Measurements from ENCODE around the gene GREB1.

The GREB1 gene

GRCh38 chr2:11644293-11644692 lies 110.4 kb downstream of the GREB1 start:
- DNase-seq (ENCODE audit: low read depth) = no peak
- H3K4me3 ChIP-seq (ENCODE audit: low read depth, low read length) = no peak overlapping the region
- no peak for TF ChIP-seq CTCF (IDR thresholded peaks at IDR 0.05; ENCODE audit: low read depth, low read length, missing control alignments)

DNA sequence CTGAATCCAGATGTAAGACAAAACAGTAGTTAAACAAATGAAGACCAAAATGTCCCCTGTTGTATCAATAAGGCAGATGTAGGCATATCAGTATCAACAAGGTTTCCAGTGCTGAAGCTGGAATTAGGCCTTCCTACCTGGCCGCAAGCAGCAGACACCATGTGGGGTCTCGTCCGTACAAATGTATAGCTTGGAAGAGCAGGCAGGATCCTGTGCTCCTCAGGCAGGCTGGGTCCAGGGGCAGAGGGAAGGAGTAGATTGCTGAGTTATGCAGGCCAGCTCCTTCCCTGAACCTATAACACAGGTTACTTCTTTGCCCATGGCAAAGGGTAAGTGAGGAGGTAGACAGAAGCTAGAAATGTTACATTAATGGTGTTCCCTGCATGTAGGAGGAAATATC lies 112.7 kb downstream of the GREB1 start:
- TF ChIP-seq CTCF (IDR thresholded peaks at IDR 0.05; ENCODE audit: low read depth, low read length, missing control alignments) = no peak
- DNase-seq (ENCODE audit: low read depth) = no peak
- no peak overlapping the region for H3K4me3 ChIP-seq (ENCODE audit: low read depth, low read length)

DNA sequence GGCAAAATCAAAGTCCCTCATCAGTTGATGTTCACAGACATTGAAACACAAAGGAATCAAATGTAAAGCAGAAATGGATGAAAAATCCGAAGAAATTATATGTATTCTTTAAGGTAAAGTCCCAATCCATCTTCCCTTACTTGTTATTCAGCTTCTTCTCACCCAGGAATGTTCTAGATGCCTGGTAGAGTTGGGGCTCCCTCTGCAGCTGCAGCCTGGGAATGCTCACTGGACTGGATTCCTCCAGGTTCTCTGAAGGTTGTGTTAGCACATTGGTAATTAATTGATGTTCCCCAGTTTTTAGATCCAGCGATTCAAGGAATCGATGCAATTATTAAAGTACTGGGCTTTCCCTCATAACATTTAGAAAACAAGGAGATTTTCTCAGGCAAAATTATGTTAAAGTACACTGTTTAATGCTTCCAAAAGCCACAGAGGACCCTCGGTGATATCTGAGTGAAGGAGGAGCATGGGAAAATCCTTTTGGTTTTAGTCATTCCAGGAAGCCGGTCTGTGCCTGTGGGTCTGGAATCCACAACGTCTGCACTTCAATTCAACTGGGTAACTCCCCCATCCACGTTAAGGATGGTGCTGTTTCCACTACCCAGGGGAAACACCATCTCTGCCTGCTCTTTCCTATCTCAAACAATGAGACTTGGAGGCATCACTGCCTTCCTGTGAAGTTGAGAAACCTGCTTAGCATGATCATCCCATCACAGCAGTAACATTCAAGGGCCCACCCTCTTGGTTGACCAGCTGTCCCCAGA lies 114.2 kb downstream of the GREB1 start:
- no peak overlapping the region for H3K4me3 ChIP-seq (ENCODE audit: low read depth, low read length)
- no peak for DNase-seq (ENCODE audit: low read depth)
- TF ChIP-seq CTCF (IDR thresholded peaks at IDR 0.05; ENCODE audit: low read depth, low read length, missing control alignments) = no peak

- H3K4me3 ChIP-seq (ENCODE audit: low read depth, low read length) = no peak overlapping the region
- no peak for TF ChIP-seq CTCF (IDR thresholded peaks at IDR 0.05; ENCODE audit: low read depth, low read length, missing control alignments)
- DNase-seq (ENCODE audit: low read depth) = no peak
Observed at GRCh38 chr2:11649093-11649492, 115.2 kb downstream of the GREB1 start.

- no peak for DNase-seq (ENCODE audit: low read depth)
- TF ChIP-seq CTCF (IDR thresholded peaks at IDR 0.05; ENCODE audit: low read depth, low read length, missing control alignments) = no peak
- H3K4me3 ChIP-seq (ENCODE audit: low read depth, low read length) = no peak overlapping the region
Observed at GRCh38 chr2:11651856-11652548, 118.2 kb downstream of the GREB1 start.

DNA sequence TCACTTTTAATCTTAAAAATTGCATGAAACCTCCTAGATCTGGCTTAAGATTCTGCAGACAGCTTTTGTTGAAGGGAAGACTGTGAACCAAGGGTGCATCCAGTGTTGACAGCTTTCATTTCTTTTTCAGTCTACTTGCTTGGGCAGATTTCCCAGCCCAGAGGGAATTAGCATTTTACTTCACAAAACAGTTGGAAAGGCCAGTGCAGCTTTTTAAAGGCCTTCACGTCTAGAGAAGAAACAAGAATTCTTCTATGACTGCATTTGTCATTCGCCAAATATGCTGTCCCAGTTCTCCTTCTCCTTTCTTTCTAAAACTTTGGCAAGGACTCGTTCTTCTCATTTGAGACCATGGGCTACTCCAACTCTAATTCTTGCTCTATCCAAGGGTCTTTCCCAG lies 118.7 kb downstream of the GREB1 start:
- no peak for TF ChIP-seq CTCF (IDR thresholded peaks at IDR 0.05; ENCODE audit: low read depth, low read length, missing control alignments)
- no peak overlapping the region for H3K4me3 ChIP-seq (ENCODE audit: low read depth, low read length)
- no peak for DNase-seq (ENCODE audit: low read depth)
